Measurements from ENCODE around the gene ANAPC4.

The ANAPC4 gene

DNA sequence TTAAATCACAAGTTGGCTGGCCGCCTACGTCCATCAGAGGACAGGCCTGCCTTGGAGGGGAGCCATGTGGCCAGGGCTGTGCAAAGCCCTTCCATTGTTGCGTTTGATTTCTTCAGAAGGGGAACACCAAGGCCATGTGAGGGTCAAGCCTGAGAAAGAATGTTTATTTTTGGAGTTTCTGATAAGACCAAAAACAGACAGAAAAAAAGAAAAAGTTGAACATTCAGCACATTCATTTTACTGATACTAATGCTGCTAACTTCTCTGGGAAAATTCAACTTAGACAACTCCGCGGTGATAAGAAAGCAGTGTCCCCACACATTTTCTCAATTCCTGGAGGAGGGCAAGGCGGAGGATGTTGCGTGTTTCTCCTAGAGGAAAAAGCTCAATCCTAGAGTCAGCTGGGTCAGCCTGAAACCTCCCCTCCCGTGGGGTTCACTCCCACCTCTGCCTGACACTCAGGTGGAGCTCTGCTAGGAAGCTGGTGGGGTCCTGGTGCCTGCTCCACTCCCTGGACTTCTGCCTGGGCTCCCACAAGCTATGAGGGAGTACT, 63.5 kb downstream of the ANAPC4 start:
- no peak overlapping the region for H3K4me3 ChIP-seq (ENCODE audit: low read depth, low read length)
- H3K9me3 ChIP-seq (ENCODE audit: control insufficient read depth, insufficient read depth, low read length): no peaks in the 10 kb centered on the region
- no peak overlapping the region for H3K9ac ChIP-seq (ENCODE audit: low read depth, low read length)
- H3K36me3 ChIP-seq (ENCODE audit: control insufficient read depth, insufficient read depth, low read length): no peaks in the 10 kb centered on the region
- no peaks in the 10 kb centered on the region for H3K27me3 ChIP-seq (ENCODE audit: control insufficient read depth, insufficient read depth, low read length)
- H3K4me1 ChIP-seq (ENCODE audit: control insufficient read depth, insufficient read depth, low read length): peaks cover 4% of the 10 kb centered on the region

DNA sequence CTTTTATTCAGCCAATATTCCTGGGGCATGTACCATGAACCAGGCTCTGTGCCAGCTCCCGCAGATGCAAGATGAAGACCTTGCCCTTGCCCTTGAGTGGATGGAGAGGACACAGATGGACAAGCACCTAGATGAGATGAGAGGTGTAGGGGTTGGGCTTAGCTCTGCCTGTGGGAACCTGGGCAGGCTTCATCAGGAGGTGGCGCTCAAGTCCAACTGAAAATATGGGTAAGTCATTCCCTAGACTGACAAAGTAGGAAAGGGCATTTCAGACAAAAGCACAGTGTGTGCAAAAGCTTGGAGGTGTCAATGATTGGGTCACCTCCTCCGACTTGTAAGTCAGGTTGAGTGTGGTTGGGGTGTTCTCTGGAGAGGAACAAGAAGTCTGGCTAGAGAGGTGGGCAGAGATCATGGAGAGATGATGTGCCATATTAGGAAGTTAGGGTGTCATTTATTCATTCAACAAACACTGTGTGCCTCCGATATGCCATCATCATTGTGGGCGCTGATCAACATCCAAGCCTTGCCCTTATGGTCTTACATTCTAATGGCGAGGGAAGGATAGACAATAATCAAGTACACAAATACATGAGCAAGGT, 64.6 kb downstream of the ANAPC4 start:
- no peak overlapping the region for H3K4me3 ChIP-seq (ENCODE audit: low read depth, low read length)
- H3K27me3 ChIP-seq (ENCODE audit: control insufficient read depth, insufficient read depth, low read length): no peaks in the 10 kb centered on the region
- H3K9me3 ChIP-seq (ENCODE audit: control insufficient read depth, insufficient read depth, low read length): no peaks in the 10 kb centered on the region
- no peaks in the 10 kb centered on the region for H3K36me3 ChIP-seq (ENCODE audit: control insufficient read depth, insufficient read depth, low read length)
- H3K9ac ChIP-seq (ENCODE audit: low read depth, low read length): no peak overlapping the region
- H3K4me1 ChIP-seq (ENCODE audit: control insufficient read depth, insufficient read depth, low read length): peaks cover 8% of the 10 kb centered on the region

GRCh38 chr4:25442863-25443307, 65.8 kb downstream of the ANAPC4 start:
- Histone ChIP-seq H3K4me1 (ENCODE audit: control insufficient read depth, insufficient read depth, low read length) (peaks cover 9% of the 10 kb centered on the region), H3K27me3 (ENCODE audit: control insufficient read depth, insufficient read depth, low read length) (no peaks in the 10 kb centered on the region), H3K9ac (ENCODE audit: low read depth, low read length) (no peak overlapping the region), H3K9me3 (ENCODE audit: control insufficient read depth, insufficient read depth, low read length) (no peaks in the 10 kb centered on the region), H3K4me3 (ENCODE audit: low read depth, low read length) (no peak overlapping the region), H3K36me3 (ENCODE audit: control insufficient read depth, insufficient read depth, low read length) (no peaks in the 10 kb centered on the region)

GRCh38 chr4:25443851-25444250, 66.8 kb downstream of the ANAPC4 start:
- H3K36me3 ChIP-seq (ENCODE audit: control insufficient read depth, insufficient read depth, low read length): no peaks in the 10 kb centered on the region
- H3K4me3 ChIP-seq (ENCODE audit: low read depth, low read length): no peak overlapping the region
- no peaks in the 10 kb centered on the region for H3K9me3 ChIP-seq (ENCODE audit: control insufficient read depth, insufficient read depth, low read length)
- peaks cover 2% of the 10 kb centered on the region for H3K27me3 ChIP-seq (ENCODE audit: control insufficient read depth, insufficient read depth, low read length)
- H3K4me1 ChIP-seq (ENCODE audit: control insufficient read depth, insufficient read depth, low read length): peaks cover 12% of the 10 kb centered on the region
- H3K9ac ChIP-seq (ENCODE audit: low read depth, low read length): no peak overlapping the region

GRCh38 chr4:25446611-25447010, 69.5 kb downstream of the ANAPC4 start:
- no peaks in the 10 kb centered on the region for H3K9me3 ChIP-seq (ENCODE audit: control insufficient read depth, insufficient read depth, low read length)
- H3K9ac ChIP-seq (ENCODE audit: low read depth, low read length): no peak overlapping the region
- no peak overlapping the region for H3K4me3 ChIP-seq (ENCODE audit: low read depth, low read length)
- H3K27me3 ChIP-seq (ENCODE audit: control insufficient read depth, insufficient read depth, low read length): peaks cover 2% of the 10 kb centered on the region
- no peaks in the 10 kb centered on the region for H3K36me3 ChIP-seq (ENCODE audit: control insufficient read depth, insufficient read depth, low read length)
- H3K4me1 ChIP-seq (ENCODE audit: control insufficient read depth, insufficient read depth, low read length): peaks cover 9% of the 10 kb centered on the region

DNA sequence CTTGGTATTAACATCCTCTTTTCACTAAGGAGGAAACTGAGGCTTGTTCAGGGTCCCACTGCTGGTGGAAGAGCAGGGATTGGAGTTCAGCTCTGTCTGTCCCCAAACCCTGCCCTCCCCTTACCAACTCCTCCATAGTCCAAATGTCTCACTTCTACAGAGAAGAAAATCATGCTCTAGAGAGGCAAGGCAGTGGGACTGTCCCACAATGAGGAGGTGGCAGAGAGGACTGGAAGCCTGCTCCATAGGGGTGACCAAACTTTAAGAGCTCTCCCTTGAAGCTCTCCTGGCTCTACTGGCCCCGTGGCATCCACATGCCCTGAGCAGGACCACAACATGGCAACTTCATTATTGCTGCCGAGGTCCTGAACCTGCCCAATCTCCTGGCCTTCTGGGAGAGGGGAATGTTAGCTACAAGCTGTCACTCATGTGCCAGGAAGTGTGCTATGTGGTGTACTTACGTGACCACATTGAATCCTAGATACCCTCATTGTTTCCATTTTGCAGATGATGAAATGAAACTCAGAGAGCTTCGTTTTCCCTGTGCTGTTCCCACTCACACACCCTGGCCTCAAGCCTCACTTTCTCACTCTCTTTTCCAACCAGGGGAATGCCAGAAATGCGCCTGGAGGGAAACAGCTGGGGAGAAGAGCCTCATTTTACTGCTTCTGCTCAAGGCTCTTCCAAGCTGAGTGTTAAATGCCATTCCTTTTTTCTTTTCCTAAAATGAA, 71.5 kb downstream of the ANAPC4 start:
- H3K27me3 ChIP-seq (ENCODE audit: control insufficient read depth, insufficient read depth, low read length): peaks cover 2% of the 10 kb centered on the region

GRCh38 chr4:25449270-25449669, 72.2 kb downstream of the ANAPC4 start:
- no peak overlapping the region for H3K9ac ChIP-seq (ENCODE audit: low read depth, low read length)
- peaks cover 7% of the 10 kb centered on the region for H3K4me1 ChIP-seq (ENCODE audit: control insufficient read depth, insufficient read depth, low read length)

More for the DNA sequence above, 71.5 kb downstream of the ANAPC4 start:
- Histone ChIP-seq H3K36me3 (ENCODE audit: control insufficient read depth, insufficient read depth, low read length) (no peaks in the 10 kb centered on the region), H3K4me3 (ENCODE audit: low read depth, low read length) (no peak overlapping the region), H3K9ac (ENCODE audit: low read depth, low read length) (no peak overlapping the region), H3K4me1 (ENCODE audit: control insufficient read depth, insufficient read depth, low read length) (peaks cover 7% of the 10 kb centered on the region), H3K9me3 (ENCODE audit: control insufficient read depth, insufficient read depth, low read length) (no peaks in the 10 kb centered on the region)

GRCh38 chr4:25449688-25450087, 72.6 kb downstream of the ANAPC4 start:
- H3K9ac ChIP-seq (ENCODE audit: low read depth, low read length): no peak overlapping the region
- peaks cover 2% of the 10 kb centered on the region for H3K27me3 ChIP-seq (ENCODE audit: control insufficient read depth, insufficient read depth, low read length)
- H3K36me3 ChIP-seq (ENCODE audit: control insufficient read depth, insufficient read depth, low read length): no peaks in the 10 kb centered on the region
- no peak overlapping the region for H3K4me3 ChIP-seq (ENCODE audit: low read depth, low read length)
- peaks cover 7% of the 10 kb centered on the region for H3K4me1 ChIP-seq (ENCODE audit: control insufficient read depth, insufficient read depth, low read length)
- H3K9me3 ChIP-seq (ENCODE audit: control insufficient read depth, insufficient read depth, low read length): no peaks in the 10 kb centered on the region

More at GRCh38 chr4:25449270-25449669, 72.2 kb downstream of the ANAPC4 start:
- H3K27me3 ChIP-seq (ENCODE audit: control insufficient read depth, insufficient read depth, low read length): peaks cover 2% of the 10 kb centered on the region
- no peaks in the 10 kb centered on the region for H3K9me3 ChIP-seq (ENCODE audit: control insufficient read depth, insufficient read depth, low read length)
- no peak overlapping the region for H3K4me3 ChIP-seq (ENCODE audit: low read depth, low read length)
- no peaks in the 10 kb centered on the region for H3K36me3 ChIP-seq (ENCODE audit: control insufficient read depth, insufficient read depth, low read length)

- Histone ChIP-seq H3K9me3 (ENCODE audit: control insufficient read depth, insufficient read depth, low read length) (no peaks in the 10 kb centered on the region), H3K4me1 (ENCODE audit: control insufficient read depth, insufficient read depth, low read length) (peaks cover 7% of the 10 kb centered on the region)
Observed at GRCh38 chr4:25450491-25450901, 73.4 kb downstream of the ANAPC4 start.

DNA sequence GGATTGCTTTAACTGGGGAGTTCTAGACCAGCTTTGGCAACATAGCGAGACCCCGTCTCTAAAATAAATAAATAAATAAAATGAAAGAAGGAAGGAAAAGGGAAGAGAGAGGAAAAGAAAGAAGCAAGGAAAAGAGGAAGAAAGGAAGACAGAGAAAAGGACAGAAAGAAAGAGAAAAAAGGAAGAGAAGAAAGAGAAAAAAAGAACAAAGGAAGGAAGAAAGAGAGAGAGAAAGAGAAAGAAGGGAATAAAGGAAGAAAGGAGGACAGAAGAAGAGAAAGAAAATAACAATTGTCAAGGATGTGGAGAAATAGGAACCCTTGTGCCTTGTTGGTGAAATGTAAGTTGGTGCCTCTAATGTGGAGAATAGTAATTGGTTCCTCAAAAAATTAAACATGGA, 74.6 kb downstream of the ANAPC4 start:
- no peak overlapping the region for H3K4me3 ChIP-seq (ENCODE audit: low read depth, low read length)
- H3K9ac ChIP-seq (ENCODE audit: low read depth, low read length): no peak overlapping the region
- peaks cover 3% of the 10 kb centered on the region for H3K4me1 ChIP-seq (ENCODE audit: control insufficient read depth, insufficient read depth, low read length)
- H3K27me3 ChIP-seq (ENCODE audit: control insufficient read depth, insufficient read depth, low read length): peaks cover 2% of the 10 kb centered on the region
- no peaks in the 10 kb centered on the region for H3K9me3 ChIP-seq (ENCODE audit: control insufficient read depth, insufficient read depth, low read length)
- no peaks in the 10 kb centered on the region for H3K36me3 ChIP-seq (ENCODE audit: control insufficient read depth, insufficient read depth, low read length)

More at GRCh38 chr4:25450491-25450901, 73.4 kb downstream of the ANAPC4 start:
- Histone ChIP-seq H3K27me3 (ENCODE audit: control insufficient read depth, insufficient read depth, low read length) (peaks cover 2% of the 10 kb centered on the region), H3K4me3 (ENCODE audit: low read depth, low read length) (no peak overlapping the region), H3K9ac (ENCODE audit: low read depth, low read length) (no peak overlapping the region), H3K36me3 (ENCODE audit: control insufficient read depth, insufficient read depth, low read length) (no peaks in the 10 kb centered on the region)

DNA sequence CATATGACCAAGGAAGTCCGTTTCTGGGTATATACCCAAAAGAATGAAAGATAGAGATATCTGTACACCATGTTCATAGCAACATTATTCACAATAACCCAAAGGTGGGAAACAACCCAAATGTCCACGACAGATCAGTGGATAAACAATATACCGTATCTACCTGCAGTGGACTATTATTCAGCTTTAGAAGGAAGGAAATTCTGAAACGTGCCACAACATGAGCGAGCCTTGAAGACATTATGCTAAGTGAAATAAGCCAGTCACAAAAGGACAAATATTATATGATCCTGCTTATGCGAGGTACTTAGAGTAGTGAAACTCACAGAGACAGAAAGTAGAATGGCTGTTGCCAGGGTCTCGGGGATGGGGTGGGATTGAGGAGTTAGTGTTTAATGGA, 75.0 kb downstream of the ANAPC4 start:
- Histone ChIP-seq H3K9me3 (ENCODE audit: control insufficient read depth, insufficient read depth, low read length) (no peaks in the 10 kb centered on the region), H3K27me3 (ENCODE audit: control insufficient read depth, insufficient read depth, low read length) (peaks cover 2% of the 10 kb centered on the region), H3K36me3 (ENCODE audit: control insufficient read depth, insufficient read depth, low read length) (no peaks in the 10 kb centered on the region), H3K4me3 (ENCODE audit: low read depth, low read length) (no peak overlapping the region), H3K9ac (ENCODE audit: low read depth, low read length) (no peak overlapping the region), H3K4me1 (ENCODE audit: control insufficient read depth, insufficient read depth, low read length) (peaks cover 2% of the 10 kb centered on the region)

DNA sequence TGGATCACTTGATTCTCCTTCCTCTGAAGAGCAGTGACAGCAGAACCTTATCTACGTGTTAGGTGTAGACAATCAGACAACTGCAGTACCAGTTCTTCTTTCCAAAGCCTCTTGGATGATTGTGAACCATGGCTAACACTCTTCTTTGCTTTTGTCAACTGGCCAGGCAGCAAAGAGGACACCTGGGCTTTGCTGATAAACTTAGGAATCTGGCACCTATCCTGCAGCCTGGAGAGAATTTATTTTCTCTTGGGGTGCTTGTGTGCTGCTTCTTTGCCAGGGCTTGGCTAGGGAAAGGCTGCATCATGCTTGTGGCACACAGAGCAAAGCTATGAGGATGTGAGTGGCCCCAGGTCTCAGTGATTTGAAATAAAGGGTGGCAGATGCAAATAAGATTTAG, 77.4 kb downstream of the ANAPC4 start:
- H3K4me1 ChIP-seq (ENCODE audit: control insufficient read depth, insufficient read depth, low read length): no peaks in the 10 kb centered on the region
- no peak overlapping the region for H3K9ac ChIP-seq (ENCODE audit: low read depth, low read length)
- H3K36me3 ChIP-seq (ENCODE audit: control insufficient read depth, insufficient read depth, low read length): no peaks in the 10 kb centered on the region

More for the DNA sequence above, 77.4 kb downstream of the ANAPC4 start:
- Histone ChIP-seq H3K27me3 (ENCODE audit: control insufficient read depth, insufficient read depth, low read length) (no peaks in the 10 kb centered on the region), H3K9me3 (ENCODE audit: control insufficient read depth, insufficient read depth, low read length) (no peaks in the 10 kb centered on the region), H3K4me3 (ENCODE audit: low read depth, low read length) (no peak overlapping the region)

All from iPS-15b (cell line).